OCI-LY3 (cell line): ENCODE results near the gene PAGR1.
"Not testable (repeated sequence)": the region's sequence is repeated elsewhere in the genome, so short reads cannot be mapped to it uniquely, and the experiment has no call there.

Source experiments
- H2AFZ ChIP-seq: fragments of 200-600, 300-600 bp; shearing (Covaris generic); 2 replicates; pipeline ENCODE4 v1.6.0; 2014; ENCODE audit warnings: antibody characterized with exemption, low read depth, low read length
- H3K27ac ChIP-seq: fragments of 200-600, 300-600 bp; sonication (generic); 2 replicates; pipeline ENCODE4 v1.5.1; 2014; ENCODE audit warnings: mild to moderate bottlenecking, low read length, moderate library complexity, mixed read lengths
- H3K27me3 ChIP-seq: fragments of 200-600, 300-600 bp; sonication (generic); 2 replicates; pipeline ENCODE4 v1.6.1; 2014; ENCODE audit warnings: low read depth, low read length, mixed read lengths
- H3K36me3 ChIP-seq: fragments of 200-600, 300-600 bp; sonication (generic); replicated peaks from 2 replicates; pipeline ENCODE3; 2014; ENCODE audit warnings: low read depth, low read length, mixed read lengths
- H3K4me1 ChIP-seq: fragments of 300-600, 200-600 bp; sonication (generic); 2 replicates; pipeline ENCODE4 v1.6.1; 2014; ENCODE audit warnings: low read length, mixed read lengths
- H3K4me2 ChIP-seq: fragments of 200-600, 300-600 bp; sonication (generic); 2 replicates; pipeline ENCODE4 v1.6.1; 2014; ENCODE audit warnings: low read length, mixed read lengths
- H3K4me3 ChIP-seq: fragments of 300-600, 200-600 bp; sonication (generic); 2 replicates; pipeline ENCODE4 v1.5.1; 2014; ENCODE audit warnings: antibody characterized with exemption, mild to moderate bottlenecking, low read length, moderate library complexity
- H3K79me2 ChIP-seq: fragments of 300-600, 200-600 bp; shearing (Covaris generic); 2 replicates; pipeline ENCODE4 v1.6.1; 2014; ENCODE audit warnings: mild to moderate bottlenecking, low read length, mixed read lengths
- H3K9ac ChIP-seq: fragments of 300-600, 200-600 bp; shearing (Covaris generic); 2 replicates; pipeline ENCODE4 v1.6.0; 2014; ENCODE audit warnings: mild to moderate bottlenecking, low read length, moderate library complexity
- H3K9me3 ChIP-seq: fragments of 200-600, 300-600 bp; shearing (Covaris generic); 2 replicates; pipeline ENCODE4 v1.6.1; 2014; ENCODE audit warnings: low read length, mixed read lengths; ENCODE audit not compliant: insufficient read depth
- H4K20me1 ChIP-seq: fragments of 200-600, 300-600 bp; sonication (generic); 2 replicates; pipeline ENCODE4 v1.6.1; 2016; ENCODE audit warnings: low read length, mixed read lengths; ENCODE audit not compliant: insufficient read depth
- EZH2phosphoT487 ChIP-seq: fragments of 200-600 bp; shearing (Covaris generic); IDR thresholded peaks from 2 replicates; pipeline ENCODE4 v1.6.1; 2018; ENCODE audit warnings: antibody characterized with exemption, mixed run types, low read depth
- TF ChIP-seq, protein P1 (sequence below): fragments of 200-600, 300-600 bp; sonication (generic); IDR thresholded peaks from 2 replicates; pipeline ENCODE4 v1.5.1; 2014; ENCODE audit warnings: antibody characterized with exemption, low read length, low read depth

Gene PAGR1

DNA sequence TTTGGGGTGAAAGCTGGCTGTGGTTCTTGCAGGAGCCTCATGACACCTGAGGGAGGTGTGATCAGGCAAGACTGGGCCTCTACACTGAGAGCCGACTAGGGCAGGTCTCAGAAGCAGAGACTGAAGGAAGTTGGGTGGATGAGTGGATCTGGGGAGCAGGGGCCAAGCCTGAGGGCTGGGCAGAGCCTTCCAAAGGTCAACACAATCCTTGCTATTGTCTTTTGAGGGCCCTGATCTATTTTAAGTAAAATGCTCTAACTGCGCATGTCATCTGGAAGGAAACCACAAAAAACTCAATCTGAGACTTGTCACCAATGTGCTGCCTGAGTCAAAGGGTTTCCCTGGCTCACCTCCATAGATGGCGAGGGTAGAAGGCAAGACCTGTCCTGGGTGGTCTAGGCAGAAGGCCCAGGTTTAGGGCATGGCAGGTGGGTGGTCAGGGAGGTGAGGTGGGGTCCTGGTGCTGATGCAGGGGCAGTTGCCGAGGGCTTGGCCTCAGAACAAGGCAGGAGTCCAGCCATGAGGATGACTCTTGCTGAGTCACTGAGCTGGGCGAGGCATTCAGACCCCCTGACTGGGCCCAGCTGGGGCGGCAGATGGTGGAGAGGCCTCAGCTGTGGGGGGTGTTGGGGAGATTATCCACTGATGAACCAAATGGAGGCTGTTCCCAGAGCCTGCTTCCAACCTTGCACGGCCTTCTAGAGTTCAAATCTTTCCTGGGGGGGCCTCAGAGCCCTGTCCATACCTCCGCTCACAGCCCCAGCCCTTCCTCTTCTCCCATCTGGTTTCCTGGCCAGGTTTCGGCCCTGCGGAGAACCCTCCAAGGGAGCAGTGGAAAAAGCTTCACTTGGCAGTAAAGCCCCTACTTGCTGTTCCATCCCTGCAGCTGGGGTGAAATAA lies 9.4 kb downstream of the PAGR1 start:
- Histone ChIP-seq H3K4me3 (no peak overlapping the region), H4K20me1 (0 out of 2 replicates have a peak, but pooled peaks cover 5% of the 10 kb centered on the region), H3K27me3 (0 out of 2 replicates have a peak, but pooled peaks cover 2% of the 10 kb centered on the region), H3K4me2 (peak overlapping the region; percentile 16; the same call in 1 of the 2 replicates), H3K36me3 (peaks cover 16% of the 10 kb centered on the region), H3K9ac (no peak overlapping the region), H3K9me3 (no peaks in the 10 kb centered on the region), H3K79me2 (peaks cover 7% of the 10 kb centered on the region), H3K4me1 (peaks cover 18% of the 10 kb centered on the region), H2AFZ (no peak overlapping the region), H3K27ac (no peak overlapping the region)
- TF ChIP-seq, protein P1, sequence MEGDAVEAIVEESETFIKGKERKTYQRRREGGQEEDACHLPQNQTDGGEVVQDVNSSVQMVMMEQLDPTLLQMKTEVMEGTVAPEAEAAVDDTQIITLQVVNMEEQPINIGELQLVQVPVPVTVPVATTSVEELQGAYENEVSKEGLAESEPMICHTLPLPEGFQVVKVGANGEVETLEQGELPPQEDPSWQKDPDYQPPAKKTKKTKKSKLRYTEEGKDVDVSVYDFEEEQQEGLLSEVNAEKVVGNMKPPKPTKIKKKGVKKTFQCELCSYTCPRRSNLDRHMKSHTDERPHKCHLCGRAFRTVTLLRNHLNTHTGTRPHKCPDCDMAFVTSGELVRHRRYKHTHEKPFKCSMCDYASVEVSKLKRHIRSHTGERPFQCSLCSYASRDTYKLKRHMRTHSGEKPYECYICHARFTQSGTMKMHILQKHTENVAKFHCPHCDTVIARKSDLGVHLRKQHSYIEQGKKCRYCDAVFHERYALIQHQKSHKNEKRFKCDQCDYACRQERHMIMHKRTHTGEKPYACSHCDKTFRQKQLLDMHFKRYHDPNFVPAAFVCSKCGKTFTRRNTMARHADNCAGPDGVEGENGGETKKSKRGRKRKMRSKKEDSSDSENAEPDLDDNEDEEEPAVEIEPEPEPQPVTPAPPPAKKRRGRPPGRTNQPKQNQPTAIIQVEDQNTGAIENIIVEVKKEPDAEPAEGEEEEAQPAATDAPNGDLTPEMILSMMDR: no peak
- TF ChIP-seq EZH2phosphoT487: no peak

DNA sequence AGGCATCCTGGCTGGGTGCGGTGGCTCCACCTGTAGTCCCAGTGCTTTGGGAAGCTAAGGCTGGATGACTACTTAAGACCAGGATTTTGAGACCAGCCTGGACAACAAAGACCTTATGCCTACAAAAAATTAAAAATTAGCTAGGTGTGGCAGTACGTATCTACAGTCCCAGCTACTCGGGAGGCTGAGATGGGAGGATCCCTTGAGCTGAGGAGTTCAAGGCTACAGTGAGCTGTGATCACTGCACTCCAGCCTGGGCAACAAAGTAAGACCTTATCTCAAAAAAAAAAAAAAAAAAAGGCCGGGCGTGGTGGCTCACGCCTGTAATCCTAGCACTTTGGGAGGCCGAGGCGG lies 10.4 kb downstream of the PAGR1 start:
- Histone ChIP-seq H3K27ac (no peak overlapping the region), H2AFZ (no peak overlapping the region), H3K9me3 (no peaks in the 10 kb centered on the region), H4K20me1 (no peaks in the 10 kb centered on the region), H3K4me1 (peaks cover 10% of the 10 kb centered on the region), H3K4me3 (no peak overlapping the region), H3K9ac (no peak overlapping the region), H3K4me2 (no peak overlapping the region), H3K36me3 (peaks cover 7% of the 10 kb centered on the region), H3K79me2 (no peaks in the 10 kb centered on the region), H3K27me3 (0 out of 2 replicates have a peak, but pooled peaks cover 2% of the 10 kb centered on the region)
- TF ChIP-seq EZH2phosphoT487: no peak
- TF ChIP-seq, protein P1: no peak

DNA sequence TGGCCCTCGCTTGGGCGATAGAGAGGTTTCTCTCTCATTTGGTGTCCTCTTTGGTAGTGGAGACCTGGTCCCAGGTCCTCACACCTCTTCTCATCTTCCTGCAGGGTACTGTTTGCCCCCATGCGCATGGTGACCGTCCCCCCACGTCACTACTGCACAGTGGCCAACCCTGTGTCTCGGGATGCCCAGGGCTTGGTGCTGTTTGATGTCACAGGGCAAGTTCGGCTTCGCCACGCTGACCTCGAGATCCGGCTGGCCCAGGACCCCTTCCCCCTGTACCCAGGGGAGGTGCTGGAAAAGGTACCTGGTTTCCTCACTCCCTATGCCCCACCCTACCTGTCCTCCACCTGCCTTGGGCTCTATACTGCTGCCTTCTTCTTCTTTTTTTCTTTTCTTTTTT lies 14.8 kb downstream of the PAGR1 start:
- H3K9me3 ChIP-seq: no peaks in the 10 kb centered on the region
- no peaks in the 10 kb centered on the region for H3K79me2 ChIP-seq
- no peak overlapping the region for H3K27ac ChIP-seq
- H3K4me2 ChIP-seq: no peak overlapping the region
- H2AFZ ChIP-seq: no peak overlapping the region
- no peaks in the 10 kb centered on the region for H3K36me3 ChIP-seq
- 0 out of 2 replicates have a peak, but pooled peaks cover 2% of the 10 kb centered on the region for H3K27me3 ChIP-seq
- H4K20me1 ChIP-seq: no peaks in the 10 kb centered on the region
- H3K9ac ChIP-seq: no peak overlapping the region
- H3K4me1 ChIP-seq: no peaks in the 10 kb centered on the region
- no peak overlapping the region for H3K4me3 ChIP-seq
- TF ChIP-seq, protein P1: no peak
- TF ChIP-seq EZH2phosphoT487: no peak

- H3K79me2 ChIP-seq: no peaks in the 10 kb centered on the region
- no peak for TF ChIP-seq EZH2phosphoT487
Observed at GRCh38 chr16:29831490-29831889, 15.5 kb downstream of the PAGR1 start.

GRCh38 chr16:29833219-29833618 lies 17.3 kb downstream of the PAGR1 start:
- H3K27ac ChIP-seq, H3K9me3 ChIP-seq: not testable (repeated sequence)

More at GRCh38 chr16:29831490-29831889, 15.5 kb downstream of the PAGR1 start:
- Histone ChIP-seq H2AFZ (no peak overlapping the region), H3K4me2 (no peak overlapping the region), H3K4me3 (no peak overlapping the region), H3K27ac (no peak overlapping the region), H3K9me3 (no peaks in the 10 kb centered on the region), H3K36me3 (no peaks in the 10 kb centered on the region), H3K27me3 (0 out of 2 replicates have a peak, but pooled peaks cover 2% of the 10 kb centered on the region), H3K4me1 (no peaks in the 10 kb centered on the region), H3K9ac (no peak overlapping the region), H4K20me1 (no peaks in the 10 kb centered on the region)

More at GRCh38 chr16:29833219-29833618, 17.3 kb downstream of the PAGR1 start:
- H3K36me3 ChIP-seq, H3K4me2 ChIP-seq, H3K4me1 ChIP-seq, H2AFZ ChIP-seq, H3K9ac ChIP-seq, H3K27me3 ChIP-seq, H3K4me3 ChIP-seq, H3K79me2 ChIP-seq, H4K20me1 ChIP-seq: not testable (repeated sequence)
